GM15510 (cell line): ENCODE results near the gene ARFGAP1.

Experiments used
- POLR2A ChIP-seq: IDR thresholded peaks from 3 replicates; pipeline ENCODE4 v1.6.1; 2011; ENCODE audit warnings: borderline replicate concordance; ENCODE audit not compliant: insufficient read length; ENCODE audit errors: extremely low read depth

ARFGAP1 gene

GRCh38 chr20:63272105-63273058, at the start of gene ARFGAP1:
TSS of gene ARFGAP1 (plus strand) at chr20:63272813. CDS start at chr20:63275581, 2,768 bp downstream.
- TF ChIP-seq POLR2A = peak; percentile 85

- no peak for TF ChIP-seq POLR2A
Measured at GRCh38 chr20:63223121-63223825, 49.3 kb upstream of the ARFGAP1 start.

- TF ChIP-seq POLR2A = no peak
Measured at GRCh38 chr20:63223826-63224207, 48.8 kb upstream of the ARFGAP1 start.

- TF ChIP-seq POLR2A = no peak
Measured at GRCh38 chr20:63224412-63225081, 48.1 kb upstream of the ARFGAP1 start.

- TF ChIP-seq POLR2A = no peak
Measured at GRCh38 chr20:63225082-63225454, 47.5 kb upstream of the ARFGAP1 start.

- no peak for TF ChIP-seq POLR2A
Measured at GRCh38 chr20:63226042-63226943, 46.3 kb upstream of the ARFGAP1 start.

- TF ChIP-seq POLR2A = no peak
Measured at GRCh38 chr20:63227260-63227659, 45.4 kb upstream of the ARFGAP1 start.

GRCh38 chr20:63228806-63229205, 43.8 kb upstream of the ARFGAP1 start:
- no peak for TF ChIP-seq POLR2A

- TF ChIP-seq POLR2A = no peak
Measured at GRCh38 chr20:63230800-63231268, 41.8 kb upstream of the ARFGAP1 start.

- TF ChIP-seq POLR2A = no peak
Measured at GRCh38 chr20:63232235-63233060, 40.2 kb upstream of the ARFGAP1 start.

GRCh38 chr20:63233061-63233344, 39.6 kb upstream of the ARFGAP1 start:
- no peak for TF ChIP-seq POLR2A

- no peak for TF ChIP-seq POLR2A
Measured at GRCh38 chr20:63233924-63234323, 38.7 kb upstream of the ARFGAP1 start.

GRCh38 chr20:63234693-63235398, 37.8 kb upstream of the ARFGAP1 start:
- TF ChIP-seq POLR2A = no peak
